HepG2 (cell line): ENCODE data around the gene LTC4S. TPM values are rescaled to one million over a fixed set of nuclear protein-coding genes. Genes with fewer than 3 reads are reported as not detected.

Experiments used
- ATAC-seq: fragments of 200-7000 bp; cut with Tn5 transposase; 3 replicates; pipeline ENCODE4 v1.9.1; 2020; ENCODE audit warnings: mild to moderate bottlenecking, moderate library complexity
- BruUV-seq: library from RNA; stranded (reverse); fragments of 400-500 nt; replicated peaks from 2 replicates; lab custom pipeline; 2021; lab: Mats Ljungman, UMichigan
- CTCF ChIA-PET: fragments of 300-600 bp; formaldehyde crosslinking; extraction: SDS; loops from one replicate; lab custom pipeline; 2021; ENCODE audit warnings: low total read pairs, inconsistent platforms, low intra/inter-chr PET ratio; lab: Yijun Ruan, JAX
- POLR2A ChIA-PET: fragments of 350-600 bp; sonication (Branson Sonifier 250); formaldehyde crosslinking; loops from one replicate; lab custom pipeline; 2020; ENCODE audit warnings: antibody characterized with exemption, inconsistent platforms; lab: Yijun Ruan, JAX
- DNase-seq: peaks from one replicate; pipeline ENCODE4 v3.0.0-alpha.2; 2015; ENCODE audit warnings: low spot score
- FAIRE-seq: peaks from 3 replicates; lab custom pipeline; 2011; peaks lifted over from hg19 to GRCh38; lab: Jason Lieb, UNC
- H2AFZ ChIP-seq: one replicate; pipeline ENCODE4 v1.6.1; 2011; ENCODE audit warnings: low read length, inconsistent platforms
- H3K27ac ChIP-seq: fragments of 300-600 bp; 3 replicates; pipeline ENCODE4 v1.8.0; 2011; ENCODE audit warnings: mixed run types, mild to moderate bottlenecking, mixed read lengths, low read length, inconsistent platforms; ENCODE audit not compliant: insufficient read depth; ENCODE audit errors: extremely low read length
- H3K27me3 ChIP-seq, 2 experiments: fragments of 200-600 bp in 1 of 2; 2 replicates in 1 of 2; 3 replicates in 1 of 2; pipeline versions ENCODE4 v1.6.0 to v1.8.0; 2011; ENCODE audit warnings: low read length in 2 of 2, mild to moderate bottlenecking in 2 of 2, moderate library complexity in 2 of 2, inconsistent platforms in 1 of 2; ENCODE audit not compliant: insufficient read depth in 2 of 2, control insufficient read depth in 1 of 2
- H3K36me3 ChIP-seq, 2 experiments: fragments of 200-600 bp in 1 of 2; replicated peaks in 1 of 2; 2 replicates in 1 of 2; 3 replicates in 1 of 2; pipeline versions ENCODE4 v1.5.1 to v1.8.0; 2011; ENCODE audit warnings: low read length in 2 of 2, inconsistent platforms in 1 of 2; ENCODE audit not compliant: insufficient read depth in 2 of 2, control insufficient read depth in 1 of 2
- H3K4me1 ChIP-seq: 2 replicates; pipeline ENCODE4 v1.5.1; 2012; ENCODE audit warnings: low read length, inconsistent platforms; ENCODE audit not compliant: insufficient read depth
- H3K4me2 ChIP-seq: 2 replicates; pipeline ENCODE4 v1.6.0; 2011; ENCODE audit warnings: low read depth, low read length, inconsistent platforms
- H3K4me3 ChIP-seq, 3 experiments: fragments of 200-600 bp in 1 of 3; sonication (generic), shearing (Covaris generic) in 1 of 3; replicated peaks in 1 of 3; 2 replicates each; pipeline ENCODE4 v1.5.1; 2011 to 2016; ENCODE audit warnings: low read length in 3 of 3, inconsistent platforms in 2 of 3, low read depth in 2 of 3, mild to moderate bottlenecking in 2 of 3, control low read depth in 1 of 3, mixed read lengths in 1 of 3; ENCODE audit not compliant: insufficient read depth in 1 of 3
- H3K79me2 ChIP-seq: one replicate; pipeline ENCODE4 v1.6.1; 2011; ENCODE audit warnings: low read length, inconsistent platforms; ENCODE audit not compliant: insufficient read depth
- H3K9ac ChIP-seq: 2 replicates; pipeline ENCODE4 v1.6.0; 2011; ENCODE audit warnings: mild to moderate bottlenecking, low read depth, low read length, inconsistent platforms; ENCODE audit not compliant: insufficient read depth
- H3K9me3 ChIP-seq: 2 replicates; pipeline ENCODE4 v1.5.1; 2012; ENCODE audit warnings: mild to moderate bottlenecking, low read length
- H4K20me1 ChIP-seq: 2 replicates; pipeline ENCODE4 v1.6.0; 2011; ENCODE audit warnings: inconsistent platforms, mild to moderate bottlenecking, low read length, moderate library complexity; ENCODE audit not compliant: insufficient read depth
- ARID3A ChIP-seq: IDR thresholded peaks from 2 replicates; pipeline ENCODE4 v1.6.1; 2012; ENCODE audit warnings: low read depth, low read length, improper control_type of control experiment
- PAF1 ChIP-seq: IDR thresholded peaks from 2 replicates; pipeline ENCODE4 v1.6.1; 2016; ENCODE audit warnings: missing genetic modification reagents, missing compliant biosample characterization
- RBFOX2 ChIP-seq: fragments of 200-400 bp; formaldehyde crosslinking; IDR thresholded peaks from 2 replicates; pipeline ENCODE4 v1.6.1; 2017; ENCODE audit warnings: low read depth, mild to moderate bottlenecking, low read length
- ZNF737 ChIP-seq: sonication (generic); formaldehyde crosslinking; IDR thresholded peaks from 2 replicates; pipeline ENCODE4 v1.5.0; 2020; ENCODE audit warnings: missing genetic modification reagents, mild to moderate bottlenecking, borderline replicate concordance
- ZNF781 ChIP-seq: sonication (generic); formaldehyde crosslinking; IDR thresholded peaks from 2 replicates; pipeline ENCODE4 v1.5.1; 2020; ENCODE audit warnings: borderline replicate concordance, mild to moderate bottlenecking, missing genetic modification reagents; ENCODE audit errors: not compliant biosample characterization
- ZNF792 ChIP-seq: IDR thresholded peaks from 2 replicates; pipeline ENCODE4 v1.6.1; 2016
- WGBS: methylation state at CpG from one replicate; pipeline ENCODE4 v1.1.6; 2017; ENCODE audit warnings: low lambda C conversion rate; 5-methylcytosine and 5-hydroxymethylcytosine counted together
- in situ Hi-C: cut with HindIII; loops from 2 replicates; pipeline ENCODE4 v1.10.0; 2017; ENCODE audit warnings: low pct_unique_long_range_greater_than_20kb; ENCODE audit not compliant: extremely low pct_ligation_motif_present
- intact Hi-C: fragments of 100-400 bp; cut with micrococcal nuclease; formaldehyde crosslinking; loops from one replicate; pipeline ENCODE4 v1.10.0; 2022; ENCODE audit not compliant: unreplicated experiment
- polyA plus RNA-seq, 8 experiments: library from polyadenylated mRNA; depleted of rRNA in 3 of 8; stranded (reverse) in 7 of 8; unstranded in 1 of 8; fragments of >200 nt; fragmentation: Illumina TruSeq in 4 of 8; extraction: Trizol in 4 of 8; gene quantifications; 2 replicates each; pipeline versions ENCODE4 v1.2.1 to v1.2.3, GENCODE V29; 2011 to 2016; ENCODE audit warnings: low read depth in 4 of 8, missing spikeins in 1 of 8, mixed read lengths in 1 of 8; ENCODE audit not compliant: insufficient read depth in 1 of 8
- total RNA-seq, 5 experiments: library from RNA; depleted of rRNA; stranded (reverse); fragments of >200 nt; fragmentation: Illumina TruSeq; extraction: Trizol; gene quantifications; 2 replicates each; pipeline ENCODE4 v1.2.3, GENCODE V29; 2016; ENCODE audit warnings: low read depth in 1 of 5

Gene LTC4S
- total and polyA plus RNA-seq, 2 of the 13 experiments (the other 11 are each of a cell fraction or from before 2014, with no cell fraction given), result 0.35 TPM; not detected in 1

GRCh38 chr5:179800071-179800695 lies 6.4 kb downstream of the LTC4S start:
- BruUV-seq, result no TSS peak
- Histone ChIP-seq H3K4me2 (no peak overlapping the region), H3K27me3 (no peaks in the 10 kb centered on the region), H3K4me3 (no peak overlapping the region), H4K20me1 (peaks cover 20% of the 10 kb centered on the region; the same call in 1 of the 2 replicates), H2AFZ (no peak overlapping the region), H3K79me2 (peaks cover 17% of the 10 kb centered on the region), H3K9me3 (no peaks in the 10 kb centered on the region), H3K9ac (no peak overlapping the region), H3K4me1 (peaks cover 42% of the 10 kb centered on the region), H3K36me3 (peaks cover 28 to 43% of the 10 kb centered on the region in 2 experiments; a peak in 4 of 5 replicates), H3K27ac (no peak overlapping the region)
- peak; percentile 44; the same call in 1 of the 2 replicates for TF ChIP-seq RBFOX2
- no peak for TF ChIP-seq ZNF737 (CRISPR knock-in tag)
- TF ChIP-seq PAF1 (CRISPR knock-in tag), result no peak
- TF ChIP-seq ZNF792 (CRISPR knock-in tag), result no peak
- TF ChIP-seq ZNF781 (CRISPR knock-in tag), result no peak
- no peak for TF ChIP-seq ARID3A
- ChIA-PET CTCF (no interaction called here), POLR2A (interaction anchor here (1.1 kb wide), 1 partner anchor 25 kb away, joined by 4 read pairs; no protein-coding TSS in a partner anchor)
- 97% methylated on average over 21 of the region's 21 CpGs for WGBS
- no peak for ATAC-seq
- DNase-seq, result no peak
- in situ Hi-C loops, result no loop called here
- FAIRE-seq, result no peak
- intact Hi-C loops, result no loop called here
